Esophagus muscularis mucosa (tissue), 4 donors: ENCODE results near the gene ESPL1.
"Not testable (repeated sequence)": the region's sequence is repeated elsewhere in the genome, so short reads cannot be mapped to it uniquely, and the experiment has no call there.

ENCODE experiments used
- CTCF ChIP-seq, 3 experiments: fragments of 200-600 bp in 2 of 3; fragments of 450-650 bp in 1 of 3; sonication (generic) in 2 of 3; IDR thresholded peaks; one replicate each; pipeline ENCODE4 v1.5.1; 2017 to 2019; ENCODE audit warnings: antibody characterized with exemption in 3 of 3, mild to moderate bottlenecking in 2 of 3, moderate library complexity in 1 of 3
- EP300 ChIP-seq: sonication (generic); formaldehyde crosslinking; IDR thresholded peaks from one replicate; pipeline ENCODE4 v1.6.1; 2017; ENCODE audit warnings: antibody characterized with exemption
- POLR2A ChIP-seq: fragments of 450-650 bp; IDR thresholded peaks from one replicate; pipeline ENCODE4 v1.6.1; 2017; ENCODE audit warnings: antibody characterized with exemption, moderate library complexity, mild to moderate bottlenecking, low read depth

DNA sequence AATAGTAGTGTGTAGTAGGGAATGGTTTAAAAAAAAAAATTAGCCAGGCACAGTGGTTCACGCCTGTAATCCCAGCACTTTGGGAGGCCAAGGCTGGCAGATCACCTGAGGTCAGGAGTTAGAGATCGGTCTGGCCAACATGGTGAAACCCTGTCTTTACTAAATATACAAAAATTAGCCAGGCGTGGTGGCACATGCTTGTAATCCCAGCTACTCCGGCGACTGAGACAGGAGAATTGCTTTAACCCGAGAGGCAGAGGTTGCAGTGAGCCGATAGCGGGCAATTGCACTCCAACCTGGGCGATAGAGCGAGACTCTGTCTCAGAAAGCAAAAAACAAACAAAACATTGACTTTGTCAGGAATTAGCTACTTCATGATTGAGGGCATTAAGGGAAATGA is 29.0 kb downstream of the ESPL1 start:
- not testable (repeated sequence) for TF ChIP-seq CTCF (IDR thresholded peaks at IDR 0.05); POLR2A; EP300
